GM10248 (cell line): ENCODE results near the gene NSDHL.

Experiments used
- CTCF ChIA-PET: fragments of 300-600 bp; sonication (Branson Sonifier 250); formaldehyde crosslinking; extraction: SDS; loops from one replicate; lab custom pipeline; 2021; ENCODE audit warnings: antibody characterized with exemption; lab: Yijun Ruan, JAX
- POLR2A ChIA-PET: fragments of 350-650 bp; sonication (Branson Sonifier 250); formaldehyde crosslinking; extraction: SDS; loops from one replicate; lab custom pipeline; 2020; ENCODE audit warnings: antibody characterized with exemption; lab: Yijun Ruan, JAX
- DNase-seq: peaks from one replicate; pipeline ENCODE4 v3.0.0; 2012; ENCODE audit errors: extremely low spot score
- TF ChIP-seq, protein P1 (sequence below): IDR thresholded peaks from 2 replicates; pipeline ENCODE4 v1.5.1; 2012; ENCODE audit warnings: mild to moderate bottlenecking, low read depth; ENCODE audit errors: extremely low read depth, missing control alignments, control extremely low read depth

Gene NSDHL

GRCh38 chrX:152899874-152900719 is 69.2 kb downstream of the NSDHL start:
- DNase-seq: no peak
- ChIA-PET POLR2A (no interaction called here), CTCF (interaction anchor here (1.0 to 1.4 kb wide), 2 partner anchors 13 to 15 kb away, joined by 3 read pairs; no protein-coding TSS in a partner anchor)
- TF ChIP-seq, protein P1, sequence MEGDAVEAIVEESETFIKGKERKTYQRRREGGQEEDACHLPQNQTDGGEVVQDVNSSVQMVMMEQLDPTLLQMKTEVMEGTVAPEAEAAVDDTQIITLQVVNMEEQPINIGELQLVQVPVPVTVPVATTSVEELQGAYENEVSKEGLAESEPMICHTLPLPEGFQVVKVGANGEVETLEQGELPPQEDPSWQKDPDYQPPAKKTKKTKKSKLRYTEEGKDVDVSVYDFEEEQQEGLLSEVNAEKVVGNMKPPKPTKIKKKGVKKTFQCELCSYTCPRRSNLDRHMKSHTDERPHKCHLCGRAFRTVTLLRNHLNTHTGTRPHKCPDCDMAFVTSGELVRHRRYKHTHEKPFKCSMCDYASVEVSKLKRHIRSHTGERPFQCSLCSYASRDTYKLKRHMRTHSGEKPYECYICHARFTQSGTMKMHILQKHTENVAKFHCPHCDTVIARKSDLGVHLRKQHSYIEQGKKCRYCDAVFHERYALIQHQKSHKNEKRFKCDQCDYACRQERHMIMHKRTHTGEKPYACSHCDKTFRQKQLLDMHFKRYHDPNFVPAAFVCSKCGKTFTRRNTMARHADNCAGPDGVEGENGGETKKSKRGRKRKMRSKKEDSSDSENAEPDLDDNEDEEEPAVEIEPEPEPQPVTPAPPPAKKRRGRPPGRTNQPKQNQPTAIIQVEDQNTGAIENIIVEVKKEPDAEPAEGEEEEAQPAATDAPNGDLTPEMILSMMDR: no peak

DNA sequence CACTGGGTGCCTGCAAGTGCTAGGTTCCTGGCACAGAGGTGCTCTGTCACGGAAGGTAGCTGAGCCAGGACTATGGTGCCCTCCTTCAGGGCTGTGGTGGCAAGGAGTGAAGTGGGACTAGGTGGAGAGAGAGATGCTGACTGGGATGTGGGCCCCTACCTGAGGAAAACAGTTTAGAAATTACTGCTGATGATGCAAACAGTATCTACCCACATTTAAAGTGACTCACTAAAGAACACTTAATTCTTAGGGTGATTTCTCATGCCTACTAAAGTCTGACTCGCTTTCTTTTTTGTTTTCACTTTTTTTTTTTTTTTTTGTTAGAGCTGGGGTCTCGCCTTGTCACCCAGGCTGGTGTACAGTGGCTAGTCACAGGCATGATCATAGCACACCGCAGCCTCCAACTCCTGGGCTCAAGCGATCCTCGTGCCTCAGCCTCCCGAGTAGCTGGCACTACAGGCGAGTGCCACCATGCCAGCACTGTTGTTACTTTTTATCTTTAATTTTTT is 70.1 kb downstream of the NSDHL start:
- CTCF ChIA-PET: no interaction called here
- TF ChIP-seq, protein P1: no peak
- POLR2A ChIA-PET: no interaction called here

GRCh38 chrX:152901816-152902501 is 71.1 kb downstream of the NSDHL start:
- POLR2A ChIA-PET: no interaction called here
- CTCF ChIA-PET: interaction anchor here (1.0 to 1.1 kb wide), 2 partner anchors 17 to 40 kb away, joined by 3 read pairs; no protein-coding TSS in a partner anchor
- TF ChIP-seq, protein P1: no peak
- no peak for DNase-seq

More for the DNA sequence above, 70.1 kb downstream of the NSDHL start:
- DNase-seq: no peak

DNA sequence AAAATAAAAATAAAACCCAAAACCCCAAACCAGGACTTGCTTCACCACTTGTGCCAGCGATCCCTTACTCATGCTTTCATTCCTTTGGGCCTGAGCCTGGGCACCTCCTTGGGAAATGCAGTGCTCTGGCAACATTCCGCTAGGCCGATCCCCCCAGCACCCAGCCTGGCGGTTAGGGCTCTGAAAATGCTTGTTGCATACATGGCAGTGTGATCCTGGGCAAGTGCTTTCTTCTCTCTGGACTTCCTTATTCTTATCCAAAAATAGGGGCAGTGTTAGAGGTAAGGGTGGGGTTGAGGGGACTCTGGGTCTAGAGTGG is 71.6 kb downstream of the NSDHL start:
- ChIA-PET CTCF (interaction anchor here (1.0 to 1.1 kb wide), 2 partner anchors 18 to 39 kb away, joined by 3 read pairs; no protein-coding TSS in a partner anchor), POLR2A (no interaction called here)
- DNase-seq: no peak
- TF ChIP-seq, protein P1: no peak

DNA sequence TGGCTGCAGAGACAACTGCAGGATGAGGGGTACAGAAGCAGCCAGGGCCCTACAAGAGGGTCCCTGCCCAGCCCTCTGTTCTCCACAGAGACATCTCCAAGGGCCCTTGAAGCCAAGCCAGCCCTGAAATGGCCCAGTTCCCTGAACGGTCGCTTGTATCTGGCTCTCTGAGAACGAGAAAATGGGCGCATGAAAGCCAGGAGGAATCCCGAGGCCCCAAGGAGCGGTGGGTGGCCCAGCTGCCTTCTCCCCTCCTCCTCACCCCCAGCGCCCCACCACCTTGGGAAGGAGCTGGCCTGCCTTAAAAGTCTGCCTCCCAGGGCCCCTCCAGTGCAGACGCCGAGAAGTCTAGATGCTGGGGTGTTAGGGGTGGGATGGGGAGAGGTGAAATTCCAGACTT is 72.7 kb downstream of the NSDHL start:
- no peak for DNase-seq
- ChIA-PET CTCF (interaction anchor here (0.6 to 0.8 kb wide), 2 partner anchors 22 to 635 kb away, joined by 3 to 4 read pairs; no protein-coding TSS in a partner anchor), POLR2A (no interaction called here)
- TF ChIP-seq, protein P1: no peak
